WTC11 (cell line): ENCODE measurements around the gene IGSF9B.

Source experiments
- AFF4 ChIP-seq: sonication (generic); formaldehyde crosslinking; IDR thresholded peaks from 2 replicates; pipeline ENCODE4 v1.8.1; 2023; ENCODE audit warnings: mild to moderate bottlenecking, missing genetic modification reagents, borderline replicate concordance
- ATF3 ChIP-seq: sonication (generic); formaldehyde crosslinking; conservative IDR thresholded peaks from 2 replicates; pipeline ENCODE4 v1.8.1; 2022; ENCODE audit warnings: mild to moderate bottlenecking, missing genetic modification reagents
- CTCF ChIP-seq: fragments of 200-600 bp; IDR thresholded peaks from 2 replicates; pipeline ENCODE4 v1.8.0; 2022; ENCODE audit warnings: antibody characterized with exemption
- FOXJ3 ChIP-seq: sonication (generic); formaldehyde crosslinking; IDR thresholded peaks from 2 replicates; pipeline ENCODE4 v1.9.0; 2021; ENCODE audit warnings: missing genetic modification reagents, mild to moderate bottlenecking, borderline replicate concordance
- FOXP4 ChIP-seq: sonication (generic); formaldehyde crosslinking; IDR thresholded peaks from 2 replicates; pipeline ENCODE4 v1.8.0; 2022; ENCODE audit warnings: mild to moderate bottlenecking, missing genetic modification reagents
- IRF1 ChIP-seq: sonication (generic); formaldehyde crosslinking; IDR thresholded peaks from 2 replicates; pipeline ENCODE4 v1.8.0; 2023; ENCODE audit warnings: missing genetic modification reagents
- RELA ChIP-seq: sonication (generic); formaldehyde crosslinking; IDR thresholded peaks from 2 replicates; pipeline ENCODE4 v1.8.1; 2022; ENCODE audit warnings: missing genetic modification reagents, mild to moderate bottlenecking, borderline replicate concordance
- USF2 ChIP-seq: sonication (generic); formaldehyde crosslinking; IDR thresholded peaks from 2 replicates; pipeline ENCODE4 v1.8.1; 2023; ENCODE audit warnings: mild to moderate bottlenecking, missing genetic modification reagents, moderate library complexity
- ZNF232 ChIP-seq: sonication (generic); formaldehyde crosslinking; IDR thresholded peaks from 2 replicates; pipeline ENCODE4 v1.8.0; 2022; ENCODE audit warnings: mild to moderate bottlenecking, missing genetic modification reagents

- TF ChIP-seq ATF3 (CRISPR knock-in tag), result no peak
- no peak for TF ChIP-seq USF2
- no peak for TF ChIP-seq CTCF
- no peak for TF ChIP-seq FOXJ3
- TF ChIP-seq IRF1 (CRISPR knock-in tag), result no peak
- no peak for TF ChIP-seq FOXP4 (CRISPR knock-in tag)
- no peak for TF ChIP-seq AFF4 (CRISPR knock-in tag)
- TF ChIP-seq ZNF232, result no peak
- TF ChIP-seq RELA (CRISPR knock-in tag), result no peak
Observed at GRCh38 chr11:133993921-133994320, 37.2 kb upstream of the IGSF9B start.
